PFSK-1 (cell line): ENCODE results near the gene UFSP2.

ENCODE experiments used
- FOXP2 ChIP-seq: optimal IDR thresholded peaks from 2 replicates; pipeline ENCODE3; 2011; ENCODE audit warnings: borderline replicate concordance, control low read depth, inconsistent platforms; ENCODE audit not compliant: insufficient read depth; ENCODE audit errors: extremely low read length, extremely low read depth
- POLR2AphosphoS5 ChIP-seq: IDR thresholded peaks from 2 replicates; pipeline ENCODE4 v1.6.1; 2012; ENCODE audit warnings: low read depth, mild to moderate bottlenecking, control low read depth, low read length, moderate library complexity
- SIN3A ChIP-seq: IDR thresholded peaks from 2 replicates; pipeline ENCODE4 v1.6.1; 2012; ENCODE audit warnings: mild to moderate bottlenecking, low read length, moderate library complexity, borderline replicate concordance; ENCODE audit not compliant: insufficient read depth
- TAF1 ChIP-seq: IDR thresholded peaks from 2 replicates; pipeline ENCODE4 v1.6.1; 2012; ENCODE audit warnings: low read length, control low read depth, borderline replicate concordance; ENCODE audit not compliant: insufficient read depth
- TF ChIP-seq, protein P1 (sequence below), 2 experiments: IDR thresholded peaks; 2 replicates each; pipeline versions ENCODE4 v1.6.1 to v1.8.0; 2011 to 2012; ENCODE audit warnings: low read depth in 2 of 2, low read length in 2 of 2, control low read depth in 1 of 2, inconsistent platforms in 1 of 2, mild to moderate bottlenecking in 1 of 2, moderate library complexity in 1 of 2; ENCODE audit not compliant: insufficient read depth in 1 of 2

Gene UFSP2

DNA sequence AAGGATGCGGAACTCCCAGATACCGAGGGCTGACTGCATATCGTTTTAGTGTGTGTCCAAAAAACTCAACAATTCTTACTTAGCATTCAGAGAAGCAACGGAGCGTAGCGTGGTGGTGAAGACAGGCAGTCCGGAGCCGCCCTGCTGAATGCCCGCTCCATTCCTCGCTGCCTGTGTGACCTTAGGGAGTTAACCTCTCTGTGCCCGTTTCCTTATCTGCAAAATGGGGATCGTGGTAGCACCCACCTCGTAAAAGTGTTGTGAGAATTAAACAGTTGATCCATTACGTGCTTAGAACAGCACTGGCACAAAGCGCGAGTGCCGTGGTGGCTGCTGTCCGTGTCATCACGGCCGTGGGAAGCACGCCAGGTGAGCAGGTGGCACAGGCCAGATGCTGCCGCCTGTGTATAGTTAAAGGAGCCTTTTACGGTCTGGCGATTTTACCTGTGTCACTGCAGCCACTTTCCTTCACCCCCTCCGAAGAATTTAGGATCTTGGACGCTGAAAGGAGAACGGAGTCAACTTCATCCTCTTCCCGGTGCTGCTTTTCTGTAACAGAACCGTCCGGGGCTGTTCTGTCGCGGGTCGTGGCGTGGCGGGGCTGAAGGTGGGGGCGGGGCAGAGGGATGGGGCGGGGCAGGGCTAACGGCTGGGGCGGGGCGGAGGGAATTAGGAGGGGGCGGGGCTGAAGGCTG, 44.9 kb upstream of the UFSP2 start:
- TF ChIP-seq, protein P1, sequence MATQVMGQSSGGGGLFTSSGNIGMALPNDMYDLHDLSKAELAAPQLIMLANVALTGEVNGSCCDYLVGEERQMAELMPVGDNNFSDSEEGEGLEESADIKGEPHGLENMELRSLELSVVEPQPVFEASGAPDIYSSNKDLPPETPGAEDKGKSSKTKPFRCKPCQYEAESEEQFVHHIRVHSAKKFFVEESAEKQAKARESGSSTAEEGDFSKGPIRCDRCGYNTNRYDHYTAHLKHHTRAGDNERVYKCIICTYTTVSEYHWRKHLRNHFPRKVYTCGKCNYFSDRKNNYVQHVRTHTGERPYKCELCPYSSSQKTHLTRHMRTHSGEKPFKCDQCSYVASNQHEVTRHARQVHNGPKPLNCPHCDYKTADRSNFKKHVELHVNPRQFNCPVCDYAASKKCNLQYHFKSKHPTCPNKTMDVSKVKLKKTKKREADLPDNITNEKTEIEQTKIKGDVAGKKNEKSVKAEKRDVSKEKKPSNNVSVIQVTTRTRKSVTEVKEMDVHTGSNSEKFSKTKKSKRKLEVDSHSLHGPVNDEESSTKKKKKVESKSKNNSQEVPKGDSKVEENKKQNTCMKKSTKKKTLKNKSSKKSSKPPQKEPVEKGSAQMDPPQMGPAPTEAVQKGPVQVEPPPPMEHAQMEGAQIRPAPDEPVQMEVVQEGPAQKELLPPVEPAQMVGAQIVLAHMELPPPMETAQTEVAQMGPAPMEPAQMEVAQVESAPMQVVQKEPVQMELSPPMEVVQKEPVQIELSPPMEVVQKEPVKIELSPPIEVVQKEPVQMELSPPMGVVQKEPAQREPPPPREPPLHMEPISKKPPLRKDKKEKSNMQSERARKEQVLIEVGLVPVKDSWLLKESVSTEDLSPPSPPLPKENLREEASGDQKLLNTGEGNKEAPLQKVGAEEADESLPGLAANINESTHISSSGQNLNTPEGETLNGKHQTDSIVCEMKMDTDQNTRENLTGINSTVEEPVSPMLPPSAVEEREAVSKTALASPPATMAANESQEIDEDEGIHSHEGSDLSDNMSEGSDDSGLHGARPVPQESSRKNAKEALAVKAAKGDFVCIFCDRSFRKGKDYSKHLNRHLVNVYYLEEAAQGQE (IDR thresholded peaks at IDR 0.05; ENCODE audit: insufficient read depth in 1 of 2, low read depth in 2 of 2, low read length in 2 of 2): no peak
- TF ChIP-seq FOXP2 (no peak), TAF1 (no peak), SIN3A (no peak), POLR2AphosphoS5 (no peak)

DNA sequence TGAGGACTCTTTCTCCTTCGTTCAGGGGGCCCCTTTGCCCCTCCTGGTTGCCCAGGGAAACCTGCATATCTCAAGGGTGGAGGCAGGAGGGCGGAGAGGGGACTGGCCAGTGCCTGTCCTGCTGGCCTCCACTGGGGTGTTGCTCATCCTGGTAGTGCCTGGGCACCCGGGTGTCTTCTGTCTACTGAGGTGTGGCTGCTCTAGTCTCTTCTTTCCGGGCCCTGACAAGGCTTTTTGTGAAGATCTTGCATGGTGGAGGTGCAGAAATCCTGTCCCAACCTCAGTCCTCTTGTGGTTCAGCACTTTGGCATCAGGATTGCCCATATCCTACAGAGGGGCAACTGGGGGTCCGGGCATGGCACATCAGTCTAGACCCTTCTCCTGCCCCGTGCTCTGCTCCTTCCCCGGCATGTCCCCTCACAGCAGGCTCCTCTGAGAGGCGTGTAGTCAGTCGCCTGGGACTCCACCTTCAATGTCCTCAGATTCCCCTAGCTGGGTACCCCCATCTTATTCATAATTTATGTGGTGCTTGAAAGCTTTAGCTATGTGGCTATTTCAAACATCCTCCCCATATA, 43.9 kb upstream of the UFSP2 start:
- TF ChIP-seq FOXP2: no peak
- TF ChIP-seq SIN3A: no peak
- no peak for TF ChIP-seq POLR2AphosphoS5
- TF ChIP-seq TAF1: no peak
- TF ChIP-seq, protein P1 (IDR thresholded peaks at IDR 0.05; ENCODE audit: insufficient read depth in 1 of 2, low read depth in 2 of 2, low read length in 2 of 2): no peak

DNA sequence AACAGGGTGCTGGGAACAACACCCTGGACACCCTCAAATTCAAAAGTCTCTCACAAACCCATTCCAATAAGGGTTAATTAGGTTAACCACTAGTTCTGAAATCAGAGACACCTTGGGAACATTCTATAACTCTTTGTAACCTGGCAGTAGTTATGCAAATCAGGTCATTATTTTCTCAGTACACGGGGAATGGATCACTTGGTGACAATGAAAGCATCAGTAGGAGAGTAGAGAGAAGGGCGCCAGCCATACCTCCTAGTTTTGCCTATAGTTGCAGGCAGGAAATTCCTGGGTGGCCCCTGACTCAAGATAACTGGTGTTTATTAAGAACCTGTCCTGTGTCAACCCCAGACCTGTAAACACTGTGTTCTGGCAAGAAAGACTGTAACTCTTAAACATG, 43.2 kb upstream of the UFSP2 start:
- TF ChIP-seq SIN3A (no peak), POLR2AphosphoS5 (no peak), FOXP2 (no peak), TAF1 (no peak)
- TF ChIP-seq, protein P1 (IDR thresholded peaks at IDR 0.05; ENCODE audit: insufficient read depth in 1 of 2, low read depth in 2 of 2, low read length in 2 of 2): no peak

DNA sequence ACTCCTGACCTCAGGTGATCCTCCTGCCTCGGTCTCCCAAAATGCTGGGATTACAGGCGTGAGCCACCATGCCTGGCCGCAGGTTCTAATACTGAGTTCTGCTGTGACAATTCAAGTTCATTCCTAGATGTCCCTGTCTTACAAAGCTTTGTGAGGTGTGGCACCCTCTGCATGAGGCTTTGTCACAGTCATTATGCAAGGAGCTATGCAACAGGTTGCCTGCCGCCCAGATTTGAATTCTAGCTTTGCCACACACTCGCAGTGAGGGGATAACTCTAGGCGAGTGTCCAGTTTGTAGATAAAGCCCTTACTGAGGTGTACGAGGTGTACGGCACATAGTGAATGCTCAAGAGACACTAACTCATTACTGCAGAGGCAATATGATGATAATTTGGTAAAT, 42.2 kb upstream of the UFSP2 start:
- no peak for TF ChIP-seq TAF1
- TF ChIP-seq, protein P1 (IDR thresholded peaks at IDR 0.05; ENCODE audit: insufficient read depth in 1 of 2, low read depth in 2 of 2, low read length in 2 of 2): no peak
- TF ChIP-seq POLR2AphosphoS5: no peak
- TF ChIP-seq SIN3A: no peak
- no peak for TF ChIP-seq FOXP2
